OCI-LY1 (cell line): ENCODE data around the gene ZNF763.
A peak's percentile ranks its signal among the peaks of the same experiment; 100 is the strongest.
"Not testable (repeated sequence)": the region's sequence is repeated elsewhere in the genome, so short reads cannot be mapped to it uniquely, and the experiment has no call there.

Experiments used
- H2AFZ ChIP-seq: fragments of 200-600 bp; sonication (generic), shearing (Covaris generic); 2 replicates; pipeline ENCODE4 v1.6.0; 2014; ENCODE audit warnings: antibody characterized with exemption, mild to moderate bottlenecking, low read length
- H3F3A ChIP-seq: fragments of 200-600 bp; sonication (generic), shearing (Covaris generic); 2 replicates; pipeline ENCODE4 v1.6.0; 2014; ENCODE audit warnings: mild to moderate bottlenecking, antibody characterized with exemption, low read length, moderate library complexity; ENCODE audit not compliant: insufficient read depth
- H3K27ac ChIP-seq: fragments of 200-600 bp; sonication (generic); 2 replicates; pipeline ENCODE4 v1.5.1; 2014; ENCODE audit warnings: low read length, mixed run types, mild to moderate bottlenecking, low read depth; ENCODE audit not compliant: poor library complexity, severe bottlenecking
- H3K27me3 ChIP-seq: fragments of 200-600 bp; sonication (generic); 2 replicates; pipeline ENCODE4 v1.6.0; 2014; ENCODE audit warnings: antibody characterized with exemption, mild to moderate bottlenecking, low read length, moderate library complexity; ENCODE audit not compliant: insufficient read depth
- H3K36me3 ChIP-seq: fragments of 200-600 bp; sonication (generic); 2 replicates; pipeline ENCODE4 v1.6.1; 2014; ENCODE audit warnings: mild to moderate bottlenecking, antibody characterized with exemption, low read length, moderate library complexity, mixed read lengths; ENCODE audit not compliant: insufficient read depth
- H3K4me1 ChIP-seq: fragments of 200-600 bp; sonication (generic); 2 replicates; pipeline ENCODE4 v1.5.1; 2014; ENCODE audit warnings: mild to moderate bottlenecking, low read length, moderate library complexity; ENCODE audit not compliant: insufficient read depth, severe bottlenecking
- H3K4me2 ChIP-seq: fragments of 200-600 bp; sonication (generic), shearing (Covaris generic); 2 replicates; pipeline ENCODE4 v1.6.1; 2014; ENCODE audit warnings: low read length
- H3K4me3 ChIP-seq: fragments of 200-600 bp; sonication (generic); 2 replicates; pipeline ENCODE4 v1.5.1; 2014; ENCODE audit warnings: low read length, low read depth, mild to moderate bottlenecking, mixed read lengths; ENCODE audit not compliant: poor library complexity, severe bottlenecking
- H3K79me2 ChIP-seq: fragments of 200-600 bp; shearing (Covaris generic); 2 replicates; pipeline ENCODE4 v1.6.1; 2016; ENCODE audit warnings: mixed run types, low read length, mixed read lengths; ENCODE audit not compliant: insufficient read depth
- H3K9ac ChIP-seq: fragments of 200-600 bp; sonication (generic), shearing (Covaris generic); 2 replicates; pipeline ENCODE4 v1.6.1; 2014; ENCODE audit warnings: mild to moderate bottlenecking, low read length, mixed read lengths
- H3K9me2 ChIP-seq: fragments of 200-600 bp; sonication (generic), shearing (Covaris generic); 2 replicates; pipeline ENCODE4 v1.6.1; 2014; ENCODE audit warnings: low read depth, mild to moderate bottlenecking, low read length, mixed read lengths
- H3K9me3 ChIP-seq: fragments of 200-600 bp; shearing (Covaris generic); 2 replicates; pipeline ENCODE4 v1.6.1; 2014; ENCODE audit warnings: low read length, mixed read lengths
- H4K20me1 ChIP-seq: fragments of 200-600 bp; sonication (generic), shearing (Covaris generic); 2 replicates; pipeline ENCODE4 v1.6.0; 2016; ENCODE audit warnings: mild to moderate bottlenecking, low read length; ENCODE audit not compliant: insufficient read depth
- CTCF ChIP-seq: fragments of 200-600 bp; sonication (generic), shearing (Covaris generic); IDR thresholded peaks from 2 replicates; pipeline ENCODE4 v1.5.1; 2017; ENCODE audit warnings: mild to moderate bottlenecking, antibody characterized with exemption, low read length, moderate library complexity, mixed read lengths
- EZH2 ChIP-seq: fragments of 200-600 bp; sonication (generic), shearing (Covaris generic); IDR thresholded peaks from 2 replicates; pipeline ENCODE4 v1.8.0; 2017; ENCODE audit warnings: borderline replicate concordance, mixed run types, mild to moderate bottlenecking, antibody characterized with exemption, low read length, moderate library complexity, mixed read lengths

Gene ZNF763

GRCh38 chr19:11986754-11987153 is 21.9 kb downstream of the ZNF763 start:
- no peaks in the 10 kb centered on the region for H4K20me1 ChIP-seq
- H3K27me3 ChIP-seq = no peaks in the 10 kb centered on the region
- H3K27ac ChIP-seq = no peak overlapping the region
- peaks cover 12% of the 10 kb centered on the region; the same call in 1 of the 2 replicates for H3K9me3 ChIP-seq
- H3K4me1 ChIP-seq = peaks cover 6% of the 10 kb centered on the region
- no peaks in the 10 kb centered on the region for H3F3A ChIP-seq
- no peaks in the 10 kb centered on the region for H3K9me2 ChIP-seq
- peaks cover 22% of the 10 kb centered on the region for H3K79me2 ChIP-seq
- no peak overlapping the region for H3K4me3 ChIP-seq
- H3K4me2 ChIP-seq = no peak overlapping the region
- H3K9ac ChIP-seq = no peak overlapping the region
- H3K36me3 ChIP-seq = peaks cover 18% of the 10 kb centered on the region
- TF ChIP-seq EZH2 = no peak
- TF ChIP-seq CTCF = no peak
- H2AFZ ChIP-seq = no peak overlapping the region

GRCh38 chr19:11987405-11988281 is 22.8 kb downstream of the ZNF763 start:
- Histone ChIP-seq H3K36me3 (peaks cover 25% of the 10 kb centered on the region), H3K79me2 (peaks cover 22% of the 10 kb centered on the region), H4K20me1 (no peaks in the 10 kb centered on the region), H3K27me3 (no peaks in the 10 kb centered on the region), H2AFZ (peak overlapping the region; percentile 91), H3K4me2 (peak overlapping the region; percentile 87), H3K27ac (peak overlapping the region; percentile 79), H3K9me2 (no peaks in the 10 kb centered on the region), H3K9ac (peak overlapping the region; percentile 95), H3K9me3 (peaks cover 6% of the 10 kb centered on the region; the same call in 1 of the 2 replicates), H3K4me1 (peaks cover 6% of the 10 kb centered on the region), H3K4me3 (peak overlapping the region; percentile 97), H3F3A (no peaks in the 10 kb centered on the region)
- no peak for TF ChIP-seq EZH2
- TF ChIP-seq CTCF = no peak

- H3K9me3 ChIP-seq = peaks cover 6% of the 10 kb centered on the region; the same call in 1 of the 2 replicates
- H3K9me2 ChIP-seq = no peaks in the 10 kb centered on the region
- peaks cover 27% of the 10 kb centered on the region for H3K79me2 ChIP-seq
- H3K4me1 ChIP-seq = peaks cover 6% of the 10 kb centered on the region
- no peaks in the 10 kb centered on the region for H3F3A ChIP-seq
- H3K27ac ChIP-seq = no peak overlapping the region
- no peaks in the 10 kb centered on the region for H4K20me1 ChIP-seq
- no peak overlapping the region for H3K9ac ChIP-seq
- H3K27me3 ChIP-seq = no peaks in the 10 kb centered on the region
- H3K4me3 ChIP-seq = peak overlapping the region; percentile 97
- peaks cover 38% of the 10 kb centered on the region for H3K36me3 ChIP-seq
- TF ChIP-seq CTCF (no peak), EZH2 (no peak)
- peak overlapping the region; percentile 87 for H3K4me2 ChIP-seq
- H2AFZ ChIP-seq = no peak overlapping the region
Measured at GRCh38 chr19:11989112-11989456, 24.2 kb downstream of the ZNF763 start.

GRCh38 chr19:11991921-11992320 is 27.1 kb downstream of the ZNF763 start:
- H3K9me2 ChIP-seq, H4K20me1 ChIP-seq, H3K4me2 ChIP-seq, H3K27ac ChIP-seq, H3K9ac ChIP-seq, H3K27me3 ChIP-seq, H3K4me3 ChIP-seq, H3K4me1 ChIP-seq, H2AFZ ChIP-seq, H3F3A ChIP-seq: not testable (repeated sequence)
- Histone ChIP-seq H3K36me3 (peaks cover 57% of the 10 kb centered on the region), H3K79me2 (peaks cover 34% of the 10 kb centered on the region), H3K9me3 (peaks cover 17% of the 10 kb centered on the region)
